CD8-positive, alpha-beta memory T cell (primary cell): ENCODE measurements around the gene OFD1. TPM values are rescaled to one million over a fixed set of nuclear protein-coding genes. Genes with fewer than 3 reads are reported as not detected.

ENCODE experiments used
- CTCF ChIA-PET: fragments of 350-600 bp; sonication (Branson Sonifier 250); formaldehyde crosslinking; loops from one replicate; lab custom pipeline; 2021; ENCODE audit warnings: antibody characterized with exemption; lab: Charles Lee
- POLR2A ChIA-PET: fragments of 350-600 bp; sonication (Branson Sonifier 250); formaldehyde crosslinking; loops from one replicate; lab custom pipeline; 2021; ENCODE audit warnings: antibody characterized with exemption; lab: Charles Lee
- DNase-seq, 5 donors: peaks; one replicate each; pipeline versions ENCODE4 v3.0.0 to v3.0.0-alpha.2; 2020 to 2022; ENCODE audit warnings: mixed read lengths in 1 of 5
- H3K27ac ChIP-seq: one replicate; pipeline ENCODE4 v1.7.0; 2013; ENCODE audit warnings: low read depth, mild to moderate bottlenecking, low read length, moderate library complexity
- H3K27me3 ChIP-seq: 2 replicates; pipeline ENCODE4 v1.7.0; 2013; ENCODE audit warnings: low read length, mild to moderate bottlenecking; ENCODE audit not compliant: insufficient read depth, poor library complexity, severe bottlenecking
- H3K36me3 ChIP-seq: 2 replicates; pipeline ENCODE4 v1.7.0; 2013; ENCODE audit warnings: mild to moderate bottlenecking, low read length, moderate library complexity; ENCODE audit not compliant: insufficient read depth
- H3K4me1 ChIP-seq: 2 replicates; pipeline ENCODE4 v1.7.0; 2013; ENCODE audit warnings: mild to moderate bottlenecking, low read length, moderate library complexity; ENCODE audit not compliant: insufficient read depth
- H3K4me3 ChIP-seq: 2 replicates; pipeline ENCODE4 v1.7.0; 2013; ENCODE audit warnings: mild to moderate bottlenecking, low read length
- H3K9me3 ChIP-seq: 2 replicates; pipeline ENCODE4 v1.7.0; 2013; ENCODE audit warnings: mild to moderate bottlenecking, low read length
- H3K27ac Mint-ChIP-seq, 8 donors: one replicate each; pipeline ENCODE4 v1.8.0; 2020 to 2021; ENCODE audit warnings: mixed read lengths in 8 of 8, mild to moderate bottlenecking in 6 of 8, inconsistent platforms in 3 of 8, moderate library complexity in 3 of 8
- H3K27me3 Mint-ChIP-seq, 2 donors: one replicate each; pipeline ENCODE4 v1.8.0; 2020 to 2021; ENCODE audit warnings: mixed read lengths in 2 of 2, mild to moderate bottlenecking in 1 of 2, moderate library complexity in 1 of 2
- H3K36me3 Mint-ChIP-seq, 3 donors: one replicate each; pipeline ENCODE4 v1.8.0; 2020 to 2021; ENCODE audit warnings: mixed read lengths in 3 of 3, inconsistent platforms in 1 of 3, mild to moderate bottlenecking in 1 of 3
- H3K4me1 Mint-ChIP-seq, 3 donors: one replicate each; pipeline ENCODE4 v1.8.0; 2020 to 2021; ENCODE audit warnings: mixed read lengths in 3 of 3, inconsistent platforms in 1 of 3, mild to moderate bottlenecking in 1 of 3
- H3K4me3 Mint-ChIP-seq, 7 donors: one replicate each; pipeline ENCODE4 v1.8.0; 2020 to 2021; ENCODE audit warnings: mixed read lengths in 7 of 7, mild to moderate bottlenecking in 6 of 7, moderate library complexity in 4 of 7, inconsistent platforms in 2 of 7
- H3K9me3 Mint-ChIP-seq, 5 donors: one replicate each; pipeline ENCODE4 v1.8.0; 2020 to 2022; ENCODE audit warnings: mixed read lengths in 5 of 5, mild to moderate bottlenecking in 3 of 5, moderate library complexity in 2 of 5, inconsistent platforms in 1 of 5
- polyA plus RNA-seq: library from polyadenylated mRNA; unstranded; fragments of 300-500 nt; fragmentation: Illumina TruSeq; gene quantifications from one replicate; pipeline ENCODE4 v1.2.3, GENCODE V29; 2021
- total RNA-seq, 2 experiments: library from RNA; stranded (reverse); gene quantifications; one replicate each; pipeline ENCODE4 v1.2.3, GENCODE V29; 2021

OFD1 gene
- total and polyA plus RNA-seq, 3 experiments from 2014 or later: 29.1 to 46.3 (median 30.4) TPM

DNA sequence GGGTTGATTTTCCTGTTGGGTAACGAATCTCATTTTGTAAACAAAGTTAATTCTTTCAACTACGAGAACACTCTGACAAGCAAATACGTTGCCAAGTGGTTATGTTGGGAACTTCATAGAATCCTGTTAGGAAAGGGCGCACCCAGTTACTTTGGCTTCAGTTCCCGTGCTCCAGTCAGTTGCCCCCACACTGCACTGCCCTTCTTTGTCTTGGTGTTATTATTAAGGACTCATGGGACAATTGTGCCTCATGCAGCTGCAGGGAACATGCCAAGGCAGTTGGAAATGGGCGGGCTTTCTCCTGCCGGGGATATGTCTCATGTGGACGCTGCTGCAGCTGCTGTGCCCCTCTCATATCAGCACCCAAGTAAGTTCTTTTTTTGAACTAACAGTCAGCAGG lies 28.9 kb downstream of the OFD1 start:
- H3K36me3 ChIP-seq: peaks cover 32% of the 10 kb centered on the region
- peaks cover 5 to 21% (median 6%) of the 10 kb centered on the region in 3 donors for H3K4me1 Mint-ChIP-seq
- no peak overlapping the region for H3K4me3 ChIP-seq
- H3K27me3 Mint-ChIP-seq: peaks cover 0 to 3% of the 10 kb centered on the region in 2 donors
- H3K27ac Mint-ChIP-seq: peak overlapping the region in 1 of 8 donors; percentile 17
- no peaks in the 10 kb centered on the region for H3K27me3 ChIP-seq
- H3K9me3 ChIP-seq: no peaks in the 10 kb centered on the region
- CTCF ChIA-PET: no interaction called here
- H3K4me3 Mint-ChIP-seq: no peak overlapping the region
- peaks cover 15 to 89% (median 31%) of the 10 kb centered on the region in 3 donors for H3K36me3 Mint-ChIP-seq
- H3K27ac ChIP-seq: no peak overlapping the region
- H3K4me1 ChIP-seq: no peaks in the 10 kb centered on the region
- POLR2A ChIA-PET: no interaction called here
- no peak for DNase-seq
- no peaks in the 10 kb centered on the region for H3K9me3 Mint-ChIP-seq

DNA sequence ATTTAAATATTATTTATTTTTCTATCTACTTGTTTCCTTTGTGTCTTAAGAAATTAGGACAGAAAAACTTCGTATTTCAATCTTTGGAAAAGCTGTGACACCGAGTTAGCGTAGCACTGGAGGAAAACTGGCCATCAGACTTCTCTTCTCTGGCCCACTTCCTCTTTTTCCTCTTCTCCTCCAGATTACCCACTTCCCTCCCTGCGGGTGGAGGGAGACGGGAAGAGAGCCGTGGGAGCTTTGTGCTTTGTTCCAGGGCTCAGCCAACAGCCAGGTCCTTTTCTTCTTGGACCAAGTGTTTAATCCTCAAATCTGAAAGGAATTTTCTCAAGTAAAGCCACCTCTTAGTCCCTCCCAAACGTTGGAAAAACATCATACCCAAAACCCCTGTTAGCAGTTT lies 29.7 kb downstream of the OFD1 start:
- CTCF ChIA-PET: interaction anchor here (0.7 kb wide), 1 partner anchor 257 kb away, joined by 3 read pairs; no protein-coding TSS in a partner anchor

DNA sequence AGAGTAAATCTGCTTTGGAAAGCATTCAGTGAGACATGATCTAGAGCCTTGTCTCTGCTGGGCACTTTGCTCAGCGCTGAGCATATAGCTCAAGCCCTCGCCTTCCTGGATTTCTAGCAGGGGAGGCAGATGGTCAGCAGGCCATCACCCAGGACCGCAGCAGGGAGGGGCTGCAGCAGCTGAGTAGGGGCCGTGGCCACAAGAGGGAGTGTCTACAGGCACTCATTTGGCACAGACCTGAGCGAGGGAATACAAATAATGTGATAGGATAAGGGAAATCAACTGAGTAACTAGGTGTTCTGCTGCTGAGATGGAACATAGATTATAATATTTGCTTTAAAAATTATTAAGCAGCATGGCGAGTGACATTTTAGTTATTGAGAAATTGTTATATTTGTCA lies 30.2 kb downstream of the OFD1 start:
- Histone ChIP-seq H3K4me1 (no peaks in the 10 kb centered on the region), H3K27me3 (no peaks in the 10 kb centered on the region), H3K4me3 (no peak overlapping the region), H3K27ac (no peak overlapping the region), H3K9me3 (no peaks in the 10 kb centered on the region), H3K36me3 (peaks cover 30% of the 10 kb centered on the region)
- Mint-ChIP-seq H3K27ac (no peak overlapping the region), H3K27me3 (peaks cover 0 to 3% of the 10 kb centered on the region in 2 donors), H3K4me3 (no peak overlapping the region), H3K9me3 (no peaks in the 10 kb centered on the region), H3K4me1 (peaks cover 0 to 15% (median 5%) of the 10 kb centered on the region in 3 donors), H3K36me3 (peaks cover 11 to 91% (median 36%) of the 10 kb centered on the region in 3 donors)
- no peak for DNase-seq
- ChIA-PET POLR2A (no interaction called here), CTCF (interaction anchor here (0.7 kb wide), 1 partner anchor 258 kb away, joined by 3 read pairs; no protein-coding TSS in a partner anchor)

More for the DNA sequence above, 29.7 kb downstream of the OFD1 start:
- DNase-seq: no peak
- H3K4me3 Mint-ChIP-seq: no peak overlapping the region
- POLR2A ChIA-PET: no interaction called here
- no peak overlapping the region for H3K4me3 ChIP-seq
- peaks cover 30% of the 10 kb centered on the region for H3K36me3 ChIP-seq
- peaks cover 0 to 3% of the 10 kb centered on the region in 2 donors for H3K27me3 Mint-ChIP-seq
- H3K27ac ChIP-seq: no peak overlapping the region
- H3K9me3 Mint-ChIP-seq: no peaks in the 10 kb centered on the region
- H3K4me1 Mint-ChIP-seq: peaks cover under 1 to 15% (median 5%) of the 10 kb centered on the region in 3 donors
- H3K4me1 ChIP-seq: no peaks in the 10 kb centered on the region
- no peaks in the 10 kb centered on the region for H3K9me3 ChIP-seq
- H3K36me3 Mint-ChIP-seq: peaks cover 11 to 89% (median 32%) of the 10 kb centered on the region in 3 donors
- no peak overlapping the region for H3K27ac Mint-ChIP-seq
- no peaks in the 10 kb centered on the region for H3K27me3 ChIP-seq

DNA sequence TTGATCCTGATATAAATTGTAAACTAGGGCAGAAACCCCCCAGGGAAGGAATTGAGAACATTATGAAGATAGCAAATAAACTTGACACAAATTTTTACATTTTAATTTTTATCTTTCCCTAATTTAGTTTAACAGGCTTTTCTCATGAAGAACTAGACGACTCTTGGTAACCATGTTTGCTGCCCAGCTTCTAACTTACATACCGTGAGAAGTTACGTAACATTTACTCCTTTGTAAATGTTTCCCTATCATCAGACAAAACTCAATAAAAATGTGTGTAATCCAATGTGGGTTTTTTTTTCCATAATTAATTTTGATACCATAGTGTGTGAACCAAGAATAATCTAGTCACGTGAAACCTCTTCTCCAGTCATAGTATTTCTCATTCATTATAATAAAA lies 34.4 kb downstream of the OFD1 start:
- Mint-ChIP-seq H3K36me3 (peaks cover 3 to 86% (median 29%) of the 10 kb centered on the region in 3 donors), H3K27ac (no peak overlapping the region), H3K27me3 (peaks cover 0 to 3% of the 10 kb centered on the region in 2 donors), H3K9me3 (no peaks in the 10 kb centered on the region), H3K4me3 (no peak overlapping the region), H3K4me1 (peaks cover 0 to 12% (median 0%) of the 10 kb centered on the region in 3 donors)
- H3K4me1 ChIP-seq: no peaks in the 10 kb centered on the region
- peaks cover 20% of the 10 kb centered on the region for H3K36me3 ChIP-seq
- CTCF ChIA-PET: no interaction called here
- no peaks in the 10 kb centered on the region for H3K27me3 ChIP-seq
- no peak for DNase-seq
- no peaks in the 10 kb centered on the region for H3K9me3 ChIP-seq
- H3K4me3 ChIP-seq: no peak overlapping the region
- POLR2A ChIA-PET: no interaction called here
- H3K27ac ChIP-seq: no peak overlapping the region

DNA sequence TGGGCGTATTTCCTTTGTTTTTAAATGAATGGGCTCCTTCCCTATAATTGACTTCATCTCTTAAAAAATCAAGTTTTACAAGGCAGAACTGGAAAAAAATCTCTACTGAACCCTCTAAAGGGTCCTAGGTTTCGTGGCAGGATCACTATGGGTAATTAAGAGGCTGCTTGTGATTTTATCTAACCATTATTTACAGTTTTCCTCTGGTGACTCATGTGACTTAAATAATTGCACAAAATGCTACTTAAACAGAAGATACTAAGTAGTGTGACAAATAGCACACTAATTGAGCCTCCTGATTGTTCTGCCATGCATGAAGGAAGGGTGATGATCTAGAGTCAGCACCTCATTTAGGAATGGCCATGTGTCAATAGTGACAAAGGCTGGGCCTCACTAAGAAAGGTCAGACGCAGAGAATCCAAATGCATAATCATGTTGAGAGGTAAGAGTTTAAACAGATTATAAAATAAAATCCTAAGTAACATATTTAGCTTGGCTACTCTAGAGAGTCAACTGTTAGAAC lies 35.5 kb downstream of the OFD1 start:
- H3K4me1 Mint-ChIP-seq: peaks cover 0 to 12% (median 0%) of the 10 kb centered on the region in 3 donors
- H3K4me3 Mint-ChIP-seq: no peak overlapping the region
- Histone ChIP-seq H3K36me3 (peaks cover 20% of the 10 kb centered on the region), H3K27me3 (no peaks in the 10 kb centered on the region), H3K4me3 (no peak overlapping the region), H3K4me1 (no peaks in the 10 kb centered on the region), H3K9me3 (no peaks in the 10 kb centered on the region), H3K27ac (no peak overlapping the region)
- ChIA-PET POLR2A (no interaction called here), CTCF (no interaction called here)
- H3K27ac Mint-ChIP-seq: peak overlapping the region in 3 of 8 donors; percentile 51 to 61 (median 52)
- peaks cover 0 to 3% of the 10 kb centered on the region in 2 donors for H3K27me3 Mint-ChIP-seq
- peaks cover 3 to 88% (median 34%) of the 10 kb centered on the region in 3 donors for H3K36me3 Mint-ChIP-seq
- DNase-seq: no peak
- no peaks in the 10 kb centered on the region for H3K9me3 Mint-ChIP-seq

DNA sequence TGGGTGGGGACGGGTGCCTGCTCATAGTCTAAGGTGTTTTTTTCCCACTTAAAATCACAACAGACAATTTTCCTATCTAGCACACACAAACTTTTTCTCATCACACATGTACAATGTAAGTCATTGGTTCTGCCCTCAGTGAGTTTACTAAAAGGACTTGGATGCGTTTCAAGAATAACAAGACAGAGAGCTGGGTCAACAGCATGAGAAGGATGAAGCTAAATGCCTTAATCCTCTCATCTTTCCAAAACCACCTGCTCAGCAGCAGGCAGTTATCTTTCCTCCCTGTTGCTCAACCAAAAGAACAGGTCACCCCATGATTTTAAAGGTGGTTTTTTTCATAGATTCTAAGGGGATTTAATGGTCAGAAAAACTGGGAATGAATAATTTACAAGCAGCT lies 40.1 kb downstream of the OFD1 start:
- peak overlapping the region in 3 of 8 donors; percentile 17 to 38 (median 22) for H3K27ac Mint-ChIP-seq
- CTCF ChIA-PET: interaction anchor here (1.7 kb wide), 1 partner anchor 28 kb away, joined by 4 read pairs; no protein-coding TSS in a partner anchor
- POLR2A ChIA-PET: no interaction called here

DNA sequence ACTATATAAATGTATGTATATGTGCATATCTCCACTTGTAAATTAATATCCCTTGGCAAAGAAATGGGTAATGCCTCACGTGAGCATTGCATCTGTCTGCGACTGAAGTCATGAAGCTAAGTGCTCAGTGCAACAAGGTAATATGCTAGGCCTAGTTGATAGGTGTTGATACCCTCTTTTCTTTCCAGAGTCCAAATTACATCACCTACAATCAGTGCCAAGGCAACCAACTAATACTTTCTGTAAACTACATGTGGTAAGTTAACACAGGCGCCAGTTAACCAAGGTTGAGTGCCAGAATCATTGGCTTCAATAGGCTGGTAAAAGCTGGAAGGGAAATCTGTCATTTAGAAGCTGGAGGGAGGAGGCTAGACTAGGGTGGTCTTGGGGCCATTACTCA lies 41.3 kb downstream of the OFD1 start:
- H3K27ac ChIP-seq: no peak overlapping the region
- Mint-ChIP-seq H3K27ac (peak overlapping the region in 2 of 8 donors; percentile 3 to 35), H3K4me3 (no peak overlapping the region), H3K4me1 (no peaks in the 10 kb centered on the region), H3K9me3 (no peaks in the 10 kb centered on the region), H3K36me3 (peaks cover 0 to 57% (median 15%) of the 10 kb centered on the region in 3 donors), H3K27me3 (no peaks in the 10 kb centered on the region)
- H3K36me3 ChIP-seq: peaks cover 5% of the 10 kb centered on the region
- H3K27me3 ChIP-seq: no peaks in the 10 kb centered on the region
- no peak overlapping the region for H3K4me3 ChIP-seq
- DNase-seq: no peak
- ChIA-PET CTCF (no interaction called here), POLR2A (no interaction called here)
- no peaks in the 10 kb centered on the region for H3K4me1 ChIP-seq
- H3K9me3 ChIP-seq: no peaks in the 10 kb centered on the region

More for the DNA sequence above, 40.1 kb downstream of the OFD1 start:
- Histone ChIP-seq H3K4me3 (no peak overlapping the region), H3K27ac (no peak overlapping the region), H3K4me1 (no peaks in the 10 kb centered on the region), H3K9me3 (no peaks in the 10 kb centered on the region), H3K27me3 (no peaks in the 10 kb centered on the region), H3K36me3 (peaks cover 5% of the 10 kb centered on the region)
- peaks cover 0 to 67% (median 17%) of the 10 kb centered on the region in 3 donors for H3K36me3 Mint-ChIP-seq
- no peaks in the 10 kb centered on the region for H3K9me3 Mint-ChIP-seq
- H3K27me3 Mint-ChIP-seq: no peaks in the 10 kb centered on the region
- H3K4me1 Mint-ChIP-seq: peaks cover 0 to 9% (median 0%) of the 10 kb centered on the region in 3 donors
- no peak overlapping the region for H3K4me3 Mint-ChIP-seq
- no peak for DNase-seq

DNA sequence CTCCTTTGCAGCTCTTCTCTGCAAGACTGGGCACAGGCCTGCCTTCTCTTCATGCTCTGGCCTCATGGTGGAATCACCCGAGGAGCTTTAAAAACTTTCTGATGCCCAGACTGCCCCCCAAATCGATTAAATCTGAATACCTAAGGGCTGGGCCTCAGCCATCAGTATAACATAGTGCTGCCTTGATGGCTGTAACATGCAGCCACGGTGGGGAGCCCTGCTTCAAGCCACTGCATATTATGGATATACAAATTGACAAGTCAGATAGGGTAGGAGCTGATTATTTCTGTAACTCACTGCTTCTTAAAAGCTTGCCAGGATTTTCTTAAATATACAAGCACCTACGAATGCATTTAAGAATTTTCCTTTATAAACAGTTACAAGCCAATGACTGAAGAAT lies 41.8 kb downstream of the OFD1 start:
- CTCF ChIA-PET: no interaction called here
- no peak for DNase-seq
- H3K36me3 ChIP-seq: peaks cover 5% of the 10 kb centered on the region

More for the DNA sequence above, 41.8 kb downstream of the OFD1 start:
- no peaks in the 10 kb centered on the region for H3K4me1 ChIP-seq
- Mint-ChIP-seq H3K4me1 (no peaks in the 10 kb centered on the region), H3K9me3 (no peaks in the 10 kb centered on the region), H3K27me3 (no peaks in the 10 kb centered on the region), H3K27ac (peak overlapping the region in 2 of 8 donors; percentile 35 to 52), H3K36me3 (peaks cover 0 to 54% (median 15%) of the 10 kb centered on the region in 3 donors), H3K4me3 (no peak overlapping the region)
- no peak overlapping the region for H3K27ac ChIP-seq
- no peaks in the 10 kb centered on the region for H3K9me3 ChIP-seq
- no peaks in the 10 kb centered on the region for H3K27me3 ChIP-seq
- POLR2A ChIA-PET: no interaction called here
- H3K4me3 ChIP-seq: no peak overlapping the region
